ENCODE measurements around the gene SORCS1. TPM values are rescaled to one million over a fixed set of nuclear protein-coding genes. Genes with fewer than 3 reads are reported as not detected.

SORCS1 gene
- total RNA-seq, 1 experiment from 2014 or later, result not detected

- Histone ChIP-seq H3K4me2 (no peak overlapping the region), H3K4me1 (replicated peaks; ENCODE audit: insufficient read depth) (no peaks in the 10 kb centered on the region), H3K4me3 (no peak overlapping the region), H3K36me3 (ENCODE audit: low read depth) (no peaks in the 10 kb centered on the region), H3K9me3 (ENCODE audit: insufficient read depth, low read depth) (no peaks in the 10 kb centered on the region), H3K27ac (no peak overlapping the region), H2AFZ (no peak overlapping the region), H4K20me1 (ENCODE audit: insufficient read depth) (no peaks in the 10 kb centered on the region), H3K27me3 (ENCODE audit: insufficient read depth, low read depth) (no peaks in the 10 kb centered on the region), H3K79me2 (ENCODE audit: low read depth) (no peaks in the 10 kb centered on the region), H3F3A (ENCODE audit: insufficient read depth, low read depth) (no peaks in the 10 kb centered on the region), H3K9me2 (ENCODE audit: insufficient read depth) (no peaks in the 10 kb centered on the region)
- POLR2A ChIA-PET (ENCODE audit: unreplicated experiment), result no interaction called here
- no TSS peak for BruUV-seq (replicated peaks)
- no peak for DNase-seq
- TF ChIP-seq EZH2 (IDR thresholded peaks at IDR 0.05; ENCODE audit: low read depth) (no peak), CTCF (conservative IDR thresholded peaks at IDR 0.05) (no peak)
- intact Hi-C loops (cut with micrococcal nuclease; ENCODE audit: unreplicated experiment), result no loop called here
- CTCF ChIA-PET, result no interaction called here
These were observed 596.9 kb downstream of the SORCS1 start for GRCh38 chr10:106567629-106568028.

- no peaks in the 10 kb centered on the region for H3K79me2 ChIP-seq (ENCODE audit: low read depth)
- ChIA-PET CTCF (no interaction called here), POLR2A (ENCODE audit: unreplicated experiment) (no interaction called here)
- H3K9me3 ChIP-seq (ENCODE audit: insufficient read depth, low read depth), result no peaks in the 10 kb centered on the region
- no peak overlapping the region for H3K27ac ChIP-seq
- H3K4me1 ChIP-seq (replicated peaks; ENCODE audit: insufficient read depth), result no peaks in the 10 kb centered on the region
- TF ChIP-seq EZH2 (IDR thresholded peaks at IDR 0.05; ENCODE audit: low read depth) (no peak), CTCF (conservative IDR thresholded peaks at IDR 0.05) (no peak)
- H3K36me3 ChIP-seq (ENCODE audit: low read depth), result no peaks in the 10 kb centered on the region
- intact Hi-C loops (cut with micrococcal nuclease; ENCODE audit: unreplicated experiment), result no loop called here
- no peak overlapping the region for H2AFZ ChIP-seq
- BruUV-seq (replicated peaks), result no TSS peak
- H4K20me1 ChIP-seq (ENCODE audit: insufficient read depth), result no peaks in the 10 kb centered on the region
- H3K4me2 ChIP-seq, result no peak overlapping the region
- no peaks in the 10 kb centered on the region for H3K27me3 ChIP-seq (ENCODE audit: insufficient read depth, low read depth)
- no peaks in the 10 kb centered on the region for H3F3A ChIP-seq (ENCODE audit: insufficient read depth, low read depth)
- no peak overlapping the region for H3K4me3 ChIP-seq
- DNase-seq, result no peak
- H3K9me2 ChIP-seq (ENCODE audit: insufficient read depth), result no peaks in the 10 kb centered on the region
These were observed 597.6 kb downstream of the SORCS1 start for GRCh38 chr10:106566873-106567272.

- ChIA-PET CTCF (no interaction called here), POLR2A (ENCODE audit: unreplicated experiment) (no interaction called here)
- TF ChIP-seq CTCF (conservative IDR thresholded peaks at IDR 0.05) (no peak), EZH2 (IDR thresholded peaks at IDR 0.05; ENCODE audit: low read depth) (no peak)
- intact Hi-C loops (cut with micrococcal nuclease; ENCODE audit: unreplicated experiment), result no loop called here
- H3K9me3 ChIP-seq (ENCODE audit: insufficient read depth, low read depth), result no peaks in the 10 kb centered on the region
- BruUV-seq (replicated peaks), result no TSS peak
- H2AFZ ChIP-seq, result no peak overlapping the region
- H3F3A ChIP-seq (ENCODE audit: insufficient read depth, low read depth), result no peaks in the 10 kb centered on the region
- H3K4me1 ChIP-seq (replicated peaks; ENCODE audit: insufficient read depth), result no peaks in the 10 kb centered on the region
- H3K27ac ChIP-seq, result no peak overlapping the region
- H3K4me2 ChIP-seq, result no peak overlapping the region
- H3K79me2 ChIP-seq (ENCODE audit: low read depth), result no peaks in the 10 kb centered on the region
- H3K36me3 ChIP-seq (ENCODE audit: low read depth), result no peaks in the 10 kb centered on the region
- no peaks in the 10 kb centered on the region for H3K27me3 ChIP-seq (ENCODE audit: insufficient read depth, low read depth)
- no peaks in the 10 kb centered on the region for H4K20me1 ChIP-seq (ENCODE audit: insufficient read depth)
- no peak overlapping the region for H3K4me3 ChIP-seq
- H3K9me2 ChIP-seq (ENCODE audit: insufficient read depth), result no peaks in the 10 kb centered on the region
- DNase-seq, result no peak
These were observed 599.0 kb downstream of the SORCS1 start for GRCh38 chr10:106565546-106565945.

All from PC-9 (cell line).